NB4 (cell line): ENCODE measurements around the gene DLX5.

Experiments
- DNase-seq: peaks from one replicate; pipeline ENCODE4 v3.0.0; 2010; ENCODE audit warnings: low read depth
- H3K4me3 ChIP-seq: one replicate; pipeline ENCODE4 v1.5.1; 2011; ENCODE audit warnings: mild to moderate bottlenecking, low read depth, low read length, moderate library complexity
- CTCF ChIP-seq: IDR thresholded peaks from one replicate; pipeline ENCODE4 v1.5.1; 2012; ENCODE audit warnings: low read depth, low read length
- MAX ChIP-seq: IDR thresholded peaks from 2 replicates; pipeline ENCODE4 v1.6.1; 2011; ENCODE audit warnings: low read depth, low read length
- MYC ChIP-seq: IDR thresholded peaks from 2 replicates; pipeline ENCODE4 v1.6.1; 2011; ENCODE audit warnings: low read depth, low read length
- POLR2A ChIP-seq: IDR thresholded peaks from 2 replicates; pipeline ENCODE4 v1.6.1; 2011; ENCODE audit warnings: mild to moderate bottlenecking; ENCODE audit not compliant: insufficient read length; ENCODE audit errors: extremely low read depth

DLX5 gene

GRCh38 chr7:96986901-96987300 lies 37.7 kb downstream of the DLX5 start:
- no peak for DNase-seq
- H3K4me3 ChIP-seq = no peak overlapping the region
- TF ChIP-seq POLR2A (no peak), MYC (no peak), CTCF (no peak), MAX (no peak)

- no peak overlapping the region for H3K4me3 ChIP-seq
- TF ChIP-seq CTCF (no peak), MYC (no peak), MAX (no peak), POLR2A (no peak)
- DNase-seq = no peak
Observed at GRCh38 chr7:96985992-96986391, 38.6 kb downstream of the DLX5 start.

- no peak overlapping the region for H3K4me3 ChIP-seq
- TF ChIP-seq POLR2A (no peak), MAX (no peak), CTCF (no peak), MYC (no peak)
- no peak for DNase-seq
Observed at GRCh38 chr7:96982586-96982985, 42.0 kb downstream of the DLX5 start.

GRCh38 chr7:96979551-96980276 lies 44.9 kb downstream of the DLX5 start:
- TF ChIP-seq CTCF = no peak
- no peak for TF ChIP-seq MYC
- TF ChIP-seq MAX = no peak
- no peak for TF ChIP-seq POLR2A

GRCh38 chr7:96977445-96977844 lies 47.2 kb downstream of the DLX5 start:
- TF ChIP-seq MAX (no peak), MYC (no peak), CTCF (no peak), POLR2A (no peak)
- no peak for DNase-seq
- H3K4me3 ChIP-seq = no peak overlapping the region

More at GRCh38 chr7:96979551-96980276, 44.9 kb downstream of the DLX5 start:
- no peak for DNase-seq
- H3K4me3 ChIP-seq = no peak overlapping the region
